DOHH2 (cell line): Measurements from ENCODE around the gene PAPPA2.

Experiments
- H3F3A ChIP-seq: fragments of 200-600 bp; sonication (generic), shearing (Covaris generic); 2 replicates; pipeline ENCODE4 v1.6.0; 2016; ENCODE audit warnings: antibody characterized with exemption, mild to moderate bottlenecking; ENCODE audit not compliant: control insufficient read depth, insufficient read depth
- H3K27ac ChIP-seq: fragments of 200-600 bp; sonication (generic); 2 replicates; pipeline ENCODE4 v1.5.1; 2014; ENCODE audit warnings: low read depth, mild to moderate bottlenecking, low read length, moderate library complexity
- H3K27me3 ChIP-seq: fragments of 200-600 bp; sonication (generic); 2 replicates; pipeline ENCODE4 v1.6.1; 2014; ENCODE audit warnings: mild to moderate bottlenecking, low read length, mixed read lengths; ENCODE audit not compliant: control insufficient read depth
- H3K36me3 ChIP-seq: fragments of 200-600 bp; sonication (generic); 2 replicates; pipeline ENCODE4 v1.6.1; 2014; ENCODE audit warnings: mild to moderate bottlenecking, low read length, moderate library complexity, mixed read lengths; ENCODE audit not compliant: control insufficient read depth
- H3K4me1 ChIP-seq: fragments of 200-600 bp; sonication (generic); 2 replicates; pipeline ENCODE4 v1.6.1; 2014; ENCODE audit warnings: mild to moderate bottlenecking, low read length, mixed read lengths; ENCODE audit not compliant: control insufficient read depth
- H3K4me2 ChIP-seq: fragments of 200-600 bp; sonication (generic); 2 replicates; pipeline ENCODE4 v1.6.0; 2014; ENCODE audit warnings: mild to moderate bottlenecking, low read length, moderate library complexity
- H3K4me3 ChIP-seq: fragments of 200-600 bp; sonication (generic); 2 replicates; pipeline ENCODE4 v1.5.1; 2014; ENCODE audit warnings: mild to moderate bottlenecking, low read length, mixed read lengths
- H3K79me2 ChIP-seq: fragments of 200-600 bp; sonication (generic); 2 replicates; pipeline ENCODE4 v1.6.1; 2014; ENCODE audit warnings: mild to moderate bottlenecking, low read length, mixed read lengths; ENCODE audit not compliant: control insufficient read depth
- H3K9me2 ChIP-seq: fragments of 200-600 bp; sonication (generic); replicated peaks from 2 replicates; pipeline ENCODE4 v1.6.1; 2014; ENCODE audit warnings: mild to moderate bottlenecking, low read length, mixed read lengths; ENCODE audit not compliant: control insufficient read depth
- H3K9me3 ChIP-seq: fragments of 200-600 bp; sonication (generic); 2 replicates; pipeline ENCODE4 v1.6.1; 2014; ENCODE audit warnings: antibody characterized with exemption, low read length, mixed read lengths; ENCODE audit not compliant: control insufficient read depth, insufficient read depth
- H4K20me1 ChIP-seq: fragments of 200-600 bp; sonication (generic); 2 replicates; pipeline ENCODE4 v1.6.0; 2014; ENCODE audit warnings: low read depth, mild to moderate bottlenecking, antibody characterized with exemption, low read length, moderate library complexity; ENCODE audit not compliant: control insufficient read depth, insufficient read depth
- CTCF ChIP-seq: fragments of 200-600 bp; sonication (generic); IDR thresholded peaks from one replicate; pipeline ENCODE4 v1.5.1; 2014; ENCODE audit warnings: antibody characterized with exemption, mild to moderate bottlenecking, low read depth, low read length; ENCODE audit not compliant: poor library complexity, severe bottlenecking
- EZH2phosphoT487 ChIP-seq: fragments of 200-600 bp; sonication (generic); IDR thresholded peaks from 2 replicates; pipeline ENCODE4 v1.6.1; 2017; ENCODE audit warnings: borderline replicate concordance, mild to moderate bottlenecking, antibody characterized with exemption, low read length, moderate library complexity, mixed read lengths

The PAPPA2 gene

GRCh38 chr1:176801514-176802020 is 338.6 kb downstream of the PAPPA2 start:
- no peaks in the 10 kb centered on the region for H3K4me1 ChIP-seq
- H3K27ac ChIP-seq, result no peak overlapping the region
- no peaks in the 10 kb centered on the region for H3K9me3 ChIP-seq
- H3F3A ChIP-seq, result no peaks in the 10 kb centered on the region
- no peaks in the 10 kb centered on the region for H3K27me3 ChIP-seq
- no peaks in the 10 kb centered on the region for H3K36me3 ChIP-seq
- H3K9me2 ChIP-seq, result no peaks in the 10 kb centered on the region
- no peaks in the 10 kb centered on the region for H3K79me2 ChIP-seq
- TF ChIP-seq CTCF (no peak), EZH2phosphoT487 (no peak)
- no peak overlapping the region for H3K4me2 ChIP-seq
- no peak overlapping the region for H3K4me3 ChIP-seq
- no peaks in the 10 kb centered on the region for H4K20me1 ChIP-seq

DNA sequence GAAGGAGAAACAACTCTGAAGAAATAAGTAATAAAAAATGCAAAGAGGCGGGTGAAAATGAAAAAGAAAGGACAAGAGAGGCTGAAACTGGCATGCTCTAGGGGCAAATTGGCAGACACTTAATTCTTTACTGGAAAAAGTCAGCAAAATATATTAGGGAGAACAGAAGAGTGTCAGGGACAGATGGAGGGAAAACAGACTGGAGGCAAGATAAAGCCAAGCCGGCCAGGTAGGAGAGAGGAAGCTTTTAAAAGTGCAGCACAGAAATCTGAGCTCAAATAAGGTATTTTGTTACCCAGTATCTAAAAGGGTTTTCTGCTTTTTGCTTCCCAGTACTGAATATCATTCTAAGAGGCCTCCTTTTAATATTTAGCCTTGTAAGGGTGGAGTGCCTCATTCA is 339.3 kb downstream of the PAPPA2 start:
- no peaks in the 10 kb centered on the region for H3K9me3 ChIP-seq
- H3K36me3 ChIP-seq, result no peaks in the 10 kb centered on the region
- no peak for TF ChIP-seq CTCF
- TF ChIP-seq EZH2phosphoT487, result no peak
- H4K20me1 ChIP-seq, result no peaks in the 10 kb centered on the region
- no peaks in the 10 kb centered on the region for H3K79me2 ChIP-seq
- no peak overlapping the region for H3K27ac ChIP-seq
- no peak overlapping the region for H3K4me3 ChIP-seq
- H3K4me2 ChIP-seq, result no peak overlapping the region
- no peaks in the 10 kb centered on the region for H3F3A ChIP-seq
- H3K4me1 ChIP-seq, result no peaks in the 10 kb centered on the region
- H3K9me2 ChIP-seq, result no peaks in the 10 kb centered on the region
- no peaks in the 10 kb centered on the region for H3K27me3 ChIP-seq

GRCh38 chr1:176803042-176803441 is 340.1 kb downstream of the PAPPA2 start:
- H3K27me3 ChIP-seq, result no peaks in the 10 kb centered on the region
- H3K27ac ChIP-seq, result no peak overlapping the region
- H3K4me2 ChIP-seq, result no peak overlapping the region
- no peaks in the 10 kb centered on the region for H3K9me2 ChIP-seq
- no peaks in the 10 kb centered on the region for H3K4me1 ChIP-seq
- TF ChIP-seq CTCF, result no peak
- no peak for TF ChIP-seq EZH2phosphoT487
- H3K79me2 ChIP-seq, result no peaks in the 10 kb centered on the region
- no peaks in the 10 kb centered on the region for H4K20me1 ChIP-seq
- no peaks in the 10 kb centered on the region for H3F3A ChIP-seq
- no peak overlapping the region for H3K4me3 ChIP-seq
- H3K36me3 ChIP-seq, result no peaks in the 10 kb centered on the region
- no peaks in the 10 kb centered on the region for H3K9me3 ChIP-seq
